WI38 (cell line): ENCODE results near the gene CENPN.
A peak's percentile ranks its signal among the peaks of the same experiment; 100 is the strongest.

ENCODE experiments used
- H3K4me3 ChIP-seq: 2 replicates; pipeline ENCODE4 v1.5.1; 2011; ENCODE audit warnings: low read depth, mild to moderate bottlenecking, control low read depth, low read length
- CTCF ChIP-seq: IDR thresholded peaks from 2 replicates; pipeline ENCODE4 v1.5.1; 2012; ENCODE audit warnings: low read depth, mild to moderate bottlenecking, control low read depth, low read length

The CENPN gene

GRCh38 chr16:80971819-80972218 is 35.2 kb upstream of the CENPN start:
- TF ChIP-seq CTCF: no peak
- H3K4me3 ChIP-seq: no peak overlapping the region

- TF ChIP-seq CTCF: no peak
- no peak overlapping the region for H3K4me3 ChIP-seq
Measured at GRCh38 chr16:80972611-80973010, 34.4 kb upstream of the CENPN start.

- TF ChIP-seq CTCF: no peak
- H3K4me3 ChIP-seq: no peak overlapping the region
Measured at GRCh38 chr16:80973991-80974390, 33.0 kb upstream of the CENPN start.

GRCh38 chr16:80974649-80975376 is 32.2 kb upstream of the CENPN start:
- peak; percentile 28; the same call in 1 of the 2 replicates for TF ChIP-seq CTCF
- no peak overlapping the region for H3K4me3 ChIP-seq

- no peak for TF ChIP-seq CTCF
- H3K4me3 ChIP-seq: no peak overlapping the region
Measured at GRCh38 chr16:80976946-80977345, 30.1 kb upstream of the CENPN start.

- no peak for TF ChIP-seq CTCF
- no peak overlapping the region for H3K4me3 ChIP-seq
Measured at GRCh38 chr16:80981103-80981502, 25.9 kb upstream of the CENPN start.

- TF ChIP-seq CTCF: no peak
- H3K4me3 ChIP-seq: no peak overlapping the region
Measured at GRCh38 chr16:80982646-80983045, 24.4 kb upstream of the CENPN start.
